Sciatic nerve (tissue), 2 donors: ENCODE measurements around the gene PLPP2. TPM values are rescaled to one million over a fixed set of nuclear protein-coding genes. Genes with fewer than 3 reads are reported as not detected.

Experiments
- ATAC-seq: fragments of 200-7000 bp; cut with Tn5 transposase; one replicate; pipeline ENCODE4 v1.9.1; 2020; ENCODE audit warnings: mild to moderate bottlenecking, moderate library complexity
- DNase-seq: peaks from one replicate; pipeline ENCODE4 v3.0.0-alpha.2; 2020; ENCODE audit warnings: low spot score
- intact Hi-C: fragments of 100-400 bp; cut with DNase I; formaldehyde crosslinking; loops from one replicate; pipeline ENCODE4 v1.14.2; 2022
- total RNA-seq: library from RNA; stranded (reverse); fragmentation: NEBNext Ultra II Directional; extraction: Animal tissue kit (Norgen Biotek cat#: 25700); gene quantifications from one replicate; pipeline ENCODE4 v1.2.1, GENCODE V29; 2021
- donor health status: DM: no; HTN: no; CAD: no.
- donor health status: DM: no; HTN: no; CAD: no.

PLPP2 gene
- total RNA-seq, 1 donor from 2014 or later, result 8.6 TPM

- DNase-seq (no peak), ATAC-seq (no peak)
- intact Hi-C loops, result no loop called here
These were observed 26.7 kb upstream of the PLPP2 start for GRCh38 chr19:317710-318508.

- intact Hi-C loops, result no loop called here
- ATAC-seq, result no peak
- DNase-seq, result no peak
These were observed 24.6 kb upstream of the PLPP2 start for GRCh38 chr19:315811-316210.

GRCh38 chr19:313988-314815 is 23.0 kb upstream of the PLPP2 start:
- DNase-seq (no peak), ATAC-seq (no peak)
- intact Hi-C loops, result no loop called here

GRCh38 chr19:313169-313987 is 22.2 kb upstream of the PLPP2 start:
- DNase-seq (no peak), ATAC-seq (no peak)
- intact Hi-C loops, result no loop called here

- ATAC-seq (no peak), DNase-seq (no peak)
- intact Hi-C loops, result no loop called here
These were observed 20.6 kb upstream of the PLPP2 start for GRCh38 chr19:311813-312261.

GRCh38 chr19:310781-311496 is 19.7 kb upstream of the PLPP2 start:
- DNase-seq (no peak), ATAC-seq (peak; percentile 51)
- intact Hi-C loops, result no loop called here

- DNase-seq (no peak), ATAC-seq (peak; percentile 69)
- intact Hi-C loops, result no loop called here
These were observed 19.0 kb upstream of the PLPP2 start for GRCh38 chr19:310141-310651.

- no peak for ATAC-seq
- intact Hi-C loops, result no loop called here
- no peak for DNase-seq
These were observed 18.0 kb upstream of the PLPP2 start for GRCh38 chr19:309206-309565.

- no peak for ATAC-seq
- intact Hi-C loops, result no loop called here
- no peak for DNase-seq
These were observed 17.4 kb upstream of the PLPP2 start for GRCh38 chr19:308471-309205.

GRCh38 chr19:307793-308420 is 16.7 kb upstream of the PLPP2 start:
- ATAC-seq, result no peak
- no peak for DNase-seq
- intact Hi-C loops, result no loop called here

- ATAC-seq, result no peak
- DNase-seq, result no peak
- intact Hi-C loops, result no loop called here
These were observed 15.9 kb upstream of the PLPP2 start for GRCh38 chr19:307111-307531.

- ATAC-seq (no peak), DNase-seq (no peak)
- intact Hi-C loops, result no loop called here
These were observed 15.1 kb upstream of the PLPP2 start for GRCh38 chr19:306151-306900.

- intact Hi-C loops, result no loop called here
These were observed 14.3 kb upstream of the PLPP2 start for GRCh38 chr19:305240-306150.

GRCh38 chr19:296476-297225 is 5.4 kb upstream of the PLPP2 start:
- ATAC-seq (peak; percentile 44), DNase-seq (no peak)
- intact Hi-C loops, result loop anchor here (5.0 kb wide), 1 partner anchor 66 kb away; no protein-coding TSS in a partner anchor

More at GRCh38 chr19:305240-306150, 14.3 kb upstream of the PLPP2 start:
- ATAC-seq, result no peak
- DNase-seq, result no peak
